ENCODE measurements around the gene TENM4.

- TF ChIP-seq, protein P1, sequence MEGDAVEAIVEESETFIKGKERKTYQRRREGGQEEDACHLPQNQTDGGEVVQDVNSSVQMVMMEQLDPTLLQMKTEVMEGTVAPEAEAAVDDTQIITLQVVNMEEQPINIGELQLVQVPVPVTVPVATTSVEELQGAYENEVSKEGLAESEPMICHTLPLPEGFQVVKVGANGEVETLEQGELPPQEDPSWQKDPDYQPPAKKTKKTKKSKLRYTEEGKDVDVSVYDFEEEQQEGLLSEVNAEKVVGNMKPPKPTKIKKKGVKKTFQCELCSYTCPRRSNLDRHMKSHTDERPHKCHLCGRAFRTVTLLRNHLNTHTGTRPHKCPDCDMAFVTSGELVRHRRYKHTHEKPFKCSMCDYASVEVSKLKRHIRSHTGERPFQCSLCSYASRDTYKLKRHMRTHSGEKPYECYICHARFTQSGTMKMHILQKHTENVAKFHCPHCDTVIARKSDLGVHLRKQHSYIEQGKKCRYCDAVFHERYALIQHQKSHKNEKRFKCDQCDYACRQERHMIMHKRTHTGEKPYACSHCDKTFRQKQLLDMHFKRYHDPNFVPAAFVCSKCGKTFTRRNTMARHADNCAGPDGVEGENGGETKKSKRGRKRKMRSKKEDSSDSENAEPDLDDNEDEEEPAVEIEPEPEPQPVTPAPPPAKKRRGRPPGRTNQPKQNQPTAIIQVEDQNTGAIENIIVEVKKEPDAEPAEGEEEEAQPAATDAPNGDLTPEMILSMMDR (IDR thresholded peaks at IDR 0.05): no peak
- no peak for TF ChIP-seq SMC3 (IDR thresholded peaks at IDR 0.05; ENCODE audit: low read depth, low read length)
- TF ChIP-seq, protein P2, sequence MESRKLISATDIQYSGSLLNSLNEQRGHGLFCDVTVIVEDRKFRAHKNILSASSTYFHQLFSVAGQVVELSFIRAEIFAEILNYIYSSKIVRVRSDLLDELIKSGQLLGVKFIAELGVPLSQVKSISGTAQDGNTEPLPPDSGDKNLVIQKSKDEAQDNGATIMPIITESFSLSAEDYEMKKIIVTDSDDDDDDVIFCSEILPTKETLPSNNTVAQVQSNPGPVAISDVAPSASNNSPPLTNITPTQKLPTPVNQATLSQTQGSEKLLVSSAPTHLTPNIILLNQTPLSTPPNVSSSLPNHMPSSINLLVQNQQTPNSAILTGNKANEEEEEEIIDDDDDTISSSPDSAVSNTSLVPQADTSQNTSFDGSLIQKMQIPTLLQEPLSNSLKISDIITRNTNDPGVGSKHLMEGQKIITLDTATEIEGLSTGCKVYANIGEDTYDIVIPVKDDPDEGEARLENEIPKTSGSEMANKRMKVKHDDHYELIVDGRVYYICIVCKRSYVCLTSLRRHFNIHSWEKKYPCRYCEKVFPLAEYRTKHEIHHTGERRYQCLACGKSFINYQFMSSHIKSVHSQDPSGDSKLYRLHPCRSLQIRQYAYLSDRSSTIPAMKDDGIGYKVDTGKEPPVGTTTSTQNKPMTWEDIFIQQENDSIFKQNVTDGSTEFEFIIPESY (IDR thresholded peaks at IDR 0.05; ENCODE audit: borderline replicate concordance, low read depth): no peak
- no peak for TF ChIP-seq RAD21 (IDR thresholded peaks at IDR 0.05; ENCODE audit: low read length)
- no peak for TF ChIP-seq FOXJ3 (CRISPR knock-in tag; IDR thresholded peaks at IDR 0.05)
- no peak for TF ChIP-seq TAF1 (IDR thresholded peaks at IDR 0.05; ENCODE audit: borderline replicate concordance, low read depth, low read length)
- 0 out of 2 replicates have a peak, but pooled peaks have one; percentile 23 for TF ChIP-seq POLR2AphosphoS5 (IDR thresholded peaks at IDR 0.05; ENCODE audit: low read depth, low read length)
- no peak for TF ChIP-seq FOXM1 (IDR thresholded peaks at IDR 0.05; ENCODE audit: low read depth)
- TF ChIP-seq GABPA (IDR thresholded peaks at IDR 0.05; ENCODE audit: low read depth): no peak
- peak; percentile 17; the same call in 1 of the 2 replicates for TF ChIP-seq NFIC (IDR thresholded peaks at IDR 0.05; ENCODE audit: borderline replicate concordance)
- TF ChIP-seq RCOR1 (IDR thresholded peaks at IDR 0.05; ENCODE audit: low read length): no peak
- no peak for TF ChIP-seq MXI1 (IDR thresholded peaks at IDR 0.05; ENCODE audit: low read depth, low read length)
- no peak for TF ChIP-seq USF1 (IDR thresholded peaks at IDR 0.05; ENCODE audit: borderline replicate concordance, low read depth)
- TF ChIP-seq, protein P3, sequence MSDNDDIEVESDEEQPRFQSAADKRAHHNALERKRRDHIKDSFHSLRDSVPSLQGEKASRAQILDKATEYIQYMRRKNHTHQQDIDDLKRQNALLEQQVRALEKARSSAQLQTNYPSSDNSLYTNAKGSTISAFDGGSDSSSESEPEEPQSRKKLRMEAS (IDR thresholded peaks at IDR 0.05; ENCODE audit: low read depth): no peak
These were observed 639.5 kb downstream of the TENM4 start for GRCh38 chr11:78801161-78801884.

All from SK-N-SH (cell line).